ENCODE measurements around the gene SOX9.
"Not testable (repeated sequence)": the region's sequence is repeated elsewhere in the genome, so short reads cannot be mapped to it uniquely, and the experiment has no call there.

The SOX9 gene

GRCh38 chr17:72111926-72112325 is 8.9 kb upstream of the SOX9 start:
- not testable (repeated sequence) for DNase-seq

GRCh38 chr17:72113751-72114150 is 7.1 kb upstream of the SOX9 start:
- DNase-seq, result no peak

- no peak for DNase-seq
Observed at GRCh38 chr17:72115781-72116525, 4.9 kb upstream of the SOX9 start.

GRCh38 chr17:72116661-72117521 is 3.9 kb upstream of the SOX9 start:
- no peak for DNase-seq

GRCh38 chr17:72117535-72118334 is 3.1 kb upstream of the SOX9 start:
- no peak for DNase-seq

- peak; percentile 72 to 73 for DNase-seq
Observed at GRCh38 chr17:72118335-72119076, 2.3 kb upstream of the SOX9 start.

GRCh38 chr17:72119077-72119872 is 1.5 kb upstream of the SOX9 start:
- no peak for DNase-seq

- peak in 1 of 2 experiments; percentile 62 for DNase-seq
Observed at GRCh38 chr17:72119873-72120641, 763 bp upstream of the SOX9 start.

- DNase-seq, result peak; percentile 62 to 73
Observed at GRCh38 chr17:72121164-72122009, 567 bp downstream of the SOX9 start.

- DNase-seq, result no peak
Observed at GRCh38 chr17:72122010-72122764, 1.4 kb downstream of the SOX9 start.

GRCh38 chr17:72122765-72123529 is 2.1 kb downstream of the SOX9 start:
- no peak for DNase-seq

- DNase-seq, result no peak
Observed at GRCh38 chr17:72123530-72124437, 3.0 kb downstream of the SOX9 start.

- DNase-seq, result no peak
Observed at GRCh38 chr17:72124438-72124775, 3.6 kb downstream of the SOX9 start.

- no peak for DNase-seq
Observed at GRCh38 chr17:72125226-72125651, 4.4 kb downstream of the SOX9 start.

- DNase-seq, result no peak
Observed at GRCh38 chr17:72125742-72126141, 4.9 kb downstream of the SOX9 start.

- DNase-seq, result peak in 1 of 2 experiments; percentile 16
Observed at GRCh38 chr17:72126575-72127486, 6.0 kb downstream of the SOX9 start.
